CD4-positive, alpha-beta T cell treated with Interleukin-21 for 1 hour (primary cell): ENCODE measurements around the gene WDR6.

Source experiments
- DNase-seq: peaks from one replicate; pipeline ENCODE4 v3.0.0-alpha.2; 2020

The WDR6 gene

DNA sequence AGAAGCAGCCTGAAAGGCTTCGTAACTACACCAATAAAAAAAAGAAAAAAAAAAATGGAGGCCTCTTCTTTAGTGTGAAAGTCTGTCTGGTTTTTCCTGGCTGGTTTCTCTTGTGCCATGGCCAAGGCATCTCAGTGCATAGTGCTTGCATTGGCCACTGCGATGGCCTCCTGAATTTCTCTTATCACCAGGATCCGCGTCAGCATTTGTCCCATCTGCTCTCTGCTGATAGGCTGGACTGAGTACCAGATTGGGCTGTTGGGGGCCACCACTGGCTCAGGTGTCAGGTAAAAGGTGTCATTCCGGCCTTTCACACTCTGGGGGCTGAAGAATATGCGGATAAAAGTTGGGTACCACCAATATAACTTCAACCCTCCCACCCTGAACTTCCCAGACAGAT is 23.1 kb downstream of the WDR6 start:
- DNase-seq, result no peak

DNA sequence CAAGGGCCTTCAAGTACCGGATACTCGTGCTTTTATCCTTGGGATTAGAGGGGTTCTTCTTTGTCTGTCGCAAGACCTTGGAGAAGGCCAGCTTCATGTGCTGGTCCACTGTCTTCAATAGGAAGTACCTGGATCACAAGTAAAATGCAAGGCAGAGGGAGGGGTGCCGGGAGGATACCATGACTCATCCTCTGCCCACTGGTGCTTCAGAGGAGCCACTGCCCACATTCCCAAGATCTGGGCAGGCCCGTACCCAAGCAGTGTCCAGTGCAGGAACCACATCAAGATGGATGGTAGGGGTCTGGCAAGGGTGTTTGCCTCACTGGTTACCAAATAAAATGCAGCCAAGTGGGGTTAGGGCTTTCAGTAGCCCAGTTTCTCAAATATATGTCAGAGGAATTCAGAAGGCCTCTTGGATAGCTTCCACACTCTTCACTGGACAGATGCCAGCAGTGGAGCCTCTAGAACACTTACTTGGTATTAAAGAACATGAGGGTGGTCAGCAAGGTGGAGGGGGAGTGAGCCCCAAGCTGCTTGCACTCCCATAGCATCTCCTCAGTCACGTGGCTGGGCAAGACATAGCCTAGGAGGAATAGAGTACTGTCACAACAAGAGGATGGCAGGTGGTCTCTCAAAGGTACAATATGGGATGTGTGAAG is 25.6 kb downstream of the WDR6 start:
- no peak for DNase-seq

DNA sequence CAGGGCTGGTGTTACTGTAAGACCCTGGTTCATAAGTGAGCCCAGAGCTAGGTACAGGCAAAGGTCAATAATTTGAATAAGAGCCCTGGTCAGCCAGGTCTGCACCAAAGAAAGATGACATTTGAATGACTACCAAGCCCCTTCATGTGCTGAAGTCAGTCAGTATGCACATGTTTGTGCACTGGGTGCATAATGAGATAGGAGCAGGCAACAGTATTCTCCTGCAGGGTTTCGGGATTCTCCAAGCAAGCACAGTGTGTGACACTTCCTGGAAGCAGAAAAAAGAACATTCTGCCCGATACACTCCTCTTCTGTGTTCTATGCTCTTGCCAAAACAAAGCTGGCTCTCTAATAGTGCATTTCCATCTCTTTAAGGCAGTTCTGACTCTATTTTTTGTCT is 27.5 kb downstream of the WDR6 start:
- DNase-seq, result no peak

DNA sequence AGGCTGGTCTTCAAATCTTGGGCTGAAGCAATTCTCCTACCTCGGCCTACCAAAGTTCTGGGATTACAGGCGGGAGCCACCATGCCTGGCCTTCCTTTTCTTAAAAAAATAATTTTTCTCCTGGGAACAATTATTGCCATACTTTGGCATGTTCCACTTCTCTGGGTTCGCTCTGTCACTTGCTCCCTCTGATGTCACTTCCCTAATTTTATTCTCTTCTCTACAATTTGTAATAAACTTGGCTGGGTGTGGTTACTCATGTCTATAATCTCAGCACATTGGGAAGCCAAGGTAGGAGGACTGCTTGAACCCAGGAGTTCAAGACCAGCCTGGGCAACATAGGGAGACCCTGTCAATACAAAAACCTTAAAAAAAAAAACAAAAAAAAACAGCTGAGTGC is 28.1 kb downstream of the WDR6 start:
- DNase-seq, result no peak

DNA sequence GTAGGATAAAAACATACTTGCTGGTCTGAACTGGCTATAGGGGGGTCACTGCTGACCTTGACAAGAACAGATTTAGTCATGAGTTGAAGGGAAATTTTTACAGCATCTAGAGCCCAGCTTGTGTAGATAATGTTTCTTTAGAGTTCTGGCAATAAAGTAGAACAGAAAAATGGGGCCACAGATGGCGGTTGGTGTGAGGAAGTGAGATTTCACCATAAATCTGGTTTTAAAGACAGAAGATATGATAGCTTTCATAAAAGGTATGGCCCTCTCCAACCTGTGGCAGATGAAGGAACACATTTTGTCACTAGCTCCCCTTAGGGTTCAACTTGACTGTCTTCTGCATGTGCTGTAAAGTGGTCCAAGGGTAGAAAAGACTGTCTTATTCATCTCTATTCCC is 46.4 kb downstream of the WDR6 start:
- no peak for DNase-seq

DNA sequence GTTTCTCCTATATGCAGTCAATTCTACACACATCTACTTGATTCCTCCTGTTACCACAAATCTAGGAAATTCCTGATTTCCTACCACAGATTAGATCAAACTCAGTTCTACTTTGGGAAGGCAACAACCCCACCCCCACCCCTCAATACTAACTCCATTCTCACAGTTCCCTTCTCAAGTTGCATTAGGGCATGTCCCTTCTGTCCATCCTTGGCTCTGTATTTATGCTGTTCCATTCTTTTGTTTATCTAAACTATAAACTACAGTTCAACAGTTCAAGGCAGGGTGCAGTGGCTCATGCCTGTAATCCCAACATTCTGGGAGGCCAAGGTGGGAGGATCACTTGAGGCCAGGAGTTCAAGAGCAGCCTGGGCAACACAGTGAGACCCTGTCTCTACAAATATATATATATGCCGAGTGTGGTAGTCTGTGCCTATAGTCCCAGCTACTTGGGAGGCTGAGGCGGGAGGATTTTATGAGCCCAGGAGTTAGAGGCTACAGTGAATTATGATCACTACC is 47.2 kb downstream of the WDR6 start:
- no peak for DNase-seq

DNA sequence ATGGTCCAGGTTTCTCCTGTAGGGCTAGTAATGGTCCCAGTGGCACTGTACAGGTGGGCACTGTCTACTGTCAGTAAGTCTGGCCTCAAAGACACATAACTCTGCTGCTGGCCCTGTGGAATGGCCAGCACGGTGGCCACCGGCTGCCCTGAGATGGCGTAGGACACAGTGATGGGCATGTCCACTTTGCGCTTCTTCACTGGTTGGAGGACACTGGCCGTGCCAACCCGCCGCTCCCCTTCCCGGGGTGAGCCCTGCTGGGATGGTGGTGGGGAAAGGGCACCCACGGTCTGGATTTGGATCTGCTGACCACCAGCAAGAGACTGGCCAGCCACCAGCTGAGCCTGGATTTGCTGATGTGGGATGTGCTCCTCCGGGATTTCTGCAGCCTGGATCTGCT is 50.1 kb downstream of the WDR6 start:
- DNase-seq, result no peak

DNA sequence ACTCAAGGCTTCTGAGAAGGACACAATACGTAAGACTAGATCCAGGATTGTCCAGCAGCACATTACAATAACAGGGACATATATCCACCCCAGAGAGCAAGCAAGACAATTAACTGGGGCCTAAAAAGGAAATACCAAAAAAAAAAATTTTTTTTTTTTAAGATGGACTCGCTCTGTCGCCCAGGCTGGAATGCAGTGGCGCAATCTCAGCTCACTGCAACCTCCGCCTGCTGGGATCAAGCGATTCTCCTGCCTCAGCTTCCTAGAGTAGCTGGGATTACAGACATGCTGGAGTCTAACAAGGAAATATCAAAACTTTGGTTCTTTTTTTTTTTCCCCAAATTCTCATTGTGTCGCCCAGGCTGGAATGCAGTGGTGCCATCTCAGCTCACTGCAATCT is 50.8 kb downstream of the WDR6 start:
- no peak for DNase-seq
